ENCODE data around the gene SNRPE.
A peak's percentile ranks its signal among the peaks of the same experiment; 100 is the strongest.
"Not testable (repeated sequence)": the region's sequence is repeated elsewhere in the genome, so short reads cannot be mapped to it uniquely, and the experiment has no call there.

The SNRPE gene

GRCh38 chr1:203861379-203862184 lies at the start of gene SNRPE:
TSS of gene SNRPE (plus strand) at chr1:203861599. CDS start at chr1:203861660, 61 bp downstream.
- DNase-seq (ENCODE audit: low read depth), result peak; percentile 90

- DNase-seq (ENCODE audit: low read depth), result no peak
These were observed 47.6 kb upstream of the SNRPE start for GRCh38 chr1:203813581-203814341.

GRCh38 chr1:203818399-203818798 lies 43.0 kb upstream of the SNRPE start:
- DNase-seq (ENCODE audit: low read depth), result no peak

- DNase-seq (ENCODE audit: low read depth), result no peak
These were observed 38.1 kb upstream of the SNRPE start for GRCh38 chr1:203823306-203823705.

- no peak for DNase-seq (ENCODE audit: low read depth)
These were observed 35.2 kb upstream of the SNRPE start for GRCh38 chr1:203826175-203826574.

GRCh38 chr1:203828002-203828401 lies 33.4 kb upstream of the SNRPE start:
- no peak for DNase-seq (ENCODE audit: low read depth)

GRCh38 chr1:203828503-203828902 lies 32.9 kb upstream of the SNRPE start:
- DNase-seq (ENCODE audit: low read depth), result no peak

- DNase-seq (ENCODE audit: low read depth), result not testable (repeated sequence)
These were observed 32.2 kb upstream of the SNRPE start for GRCh38 chr1:203829247-203829646.

GRCh38 chr1:203835476-203835875 lies 25.9 kb upstream of the SNRPE start:
- DNase-seq (ENCODE audit: low read depth), result no peak

- no peak for DNase-seq (ENCODE audit: low read depth)
These were observed 22.3 kb upstream of the SNRPE start for GRCh38 chr1:203839081-203839480.

- no peak for DNase-seq (ENCODE audit: low read depth)
These were observed 21.1 kb upstream of the SNRPE start for GRCh38 chr1:203840208-203840808.

- no peak for DNase-seq (ENCODE audit: low read depth)
These were observed 18.9 kb upstream of the SNRPE start for GRCh38 chr1:203842559-203842876.

- no peak for DNase-seq (ENCODE audit: low read depth)
These were observed 18.0 kb upstream of the SNRPE start for GRCh38 chr1:203843435-203843834.

- DNase-seq (ENCODE audit: low read depth), result not testable (repeated sequence)
These were observed 8.3 kb upstream of the SNRPE start for GRCh38 chr1:203853112-203853511.

- no peak for DNase-seq (ENCODE audit: low read depth)
These were observed 3.3 kb upstream of the SNRPE start for GRCh38 chr1:203858055-203858454.

- DNase-seq (ENCODE audit: low read depth), result no peak
These were observed 2.4 kb upstream of the SNRPE start for GRCh38 chr1:203858975-203859374.

GRCh38 chr1:203860396-203861025 lies 888 bp upstream of the SNRPE start:
- DNase-seq (ENCODE audit: low read depth), result no peak

- DNase-seq (ENCODE audit: low read depth), result no peak
These were observed 6.4 kb downstream of the SNRPE start for GRCh38 chr1:203867802-203868201.

- no peak for DNase-seq (ENCODE audit: low read depth)
These were observed 8.8 kb downstream of the SNRPE start for GRCh38 chr1:203870245-203870644.

GRCh38 chr1:203871114-203871880 lies 9.9 kb downstream of the SNRPE start:
- DNase-seq (ENCODE audit: low read depth), result no peak

- DNase-seq (ENCODE audit: low read depth), result no peak
These were observed 11.7 kb downstream of the SNRPE start for GRCh38 chr1:203873094-203873493.

- DNase-seq (ENCODE audit: low read depth), result no peak
These were observed 17.0 kb downstream of the SNRPE start for GRCh38 chr1:203878422-203878821.

Data from stimulated activated CD8-positive, alpha-beta memory T cell treated with anti-CD3 and anti-CD28 coated beads, Interleukin-15, amount 100 ng/mL, for 24 hours (primary cell).